Measurements from ENCODE around the gene KIF1B.

Gene KIF1B

DNA sequence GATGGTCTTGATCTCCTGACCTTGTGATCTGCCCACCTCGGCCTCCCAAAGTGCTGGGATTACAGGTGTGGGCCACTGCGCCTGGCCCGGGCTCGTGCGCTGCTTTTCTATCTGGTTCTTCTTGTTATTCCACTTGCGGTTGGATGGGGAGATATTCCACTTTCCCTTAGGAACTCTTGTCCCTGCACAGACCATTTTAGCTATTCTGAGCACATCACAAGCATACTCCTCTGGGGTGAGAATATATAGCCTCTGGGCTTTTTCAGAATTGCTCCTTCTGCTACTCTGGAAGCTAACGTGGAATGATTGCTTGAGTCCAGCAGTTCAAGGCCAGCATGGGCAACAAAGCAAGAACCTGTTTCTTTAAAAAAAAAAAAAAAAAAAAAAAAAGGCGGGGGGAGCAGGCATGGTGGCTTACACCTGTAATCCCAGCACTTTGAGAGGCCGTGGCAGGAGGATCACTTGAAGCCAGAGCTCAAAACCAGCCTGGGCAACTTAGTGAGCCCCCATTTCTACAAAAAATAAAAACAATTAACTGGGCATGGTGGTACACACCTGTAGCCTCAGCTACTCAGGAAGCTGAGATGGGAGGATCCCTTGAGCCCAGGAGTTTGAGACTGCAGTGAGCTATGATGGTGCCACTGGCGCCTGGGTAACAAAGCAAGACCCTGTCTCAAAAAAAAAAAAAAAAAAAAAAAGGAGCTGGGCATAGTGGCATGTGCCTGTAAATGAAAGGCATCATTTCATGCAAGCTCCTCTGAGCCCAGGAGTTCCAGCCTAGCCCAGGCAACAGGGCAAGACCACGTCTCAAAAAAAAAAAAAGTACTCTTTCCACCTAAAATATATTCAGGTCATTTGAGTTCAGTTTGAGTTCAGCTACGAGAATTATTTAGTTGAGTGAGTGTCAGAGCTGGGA is 176.6 kb downstream of the KIF1B start:
- H3K4me1 ChIP-seq (ENCODE audit: low read length): no peaks in the 10 kb centered on the region
- H3K9me2 ChIP-seq (replicated peaks; ENCODE audit: insufficient read depth, low read length): no peaks in the 10 kb centered on the region
- no peaks in the 10 kb centered on the region for H3K27me3 ChIP-seq (replicated peaks; ENCODE audit: insufficient read depth, low read length)
- no peak overlapping the region for H3K4me3 ChIP-seq (ENCODE audit: low read length)
- DNase-seq: no peak
- no peak overlapping the region for H2AFZ ChIP-seq (ENCODE audit: low read length)
- H3F3A ChIP-seq (ENCODE audit: insufficient read depth, low read length): no peaks in the 10 kb centered on the region
- TF ChIP-seq EZH2 (optimal IDR thresholded peaks at IDR 0.05; ENCODE audit: low read depth, low read length) (no peak), EZH2phosphoT487 (IDR thresholded peaks at IDR 0.05; ENCODE audit: low read length) (no peak)
- TF ChIP-seq, protein P1, sequence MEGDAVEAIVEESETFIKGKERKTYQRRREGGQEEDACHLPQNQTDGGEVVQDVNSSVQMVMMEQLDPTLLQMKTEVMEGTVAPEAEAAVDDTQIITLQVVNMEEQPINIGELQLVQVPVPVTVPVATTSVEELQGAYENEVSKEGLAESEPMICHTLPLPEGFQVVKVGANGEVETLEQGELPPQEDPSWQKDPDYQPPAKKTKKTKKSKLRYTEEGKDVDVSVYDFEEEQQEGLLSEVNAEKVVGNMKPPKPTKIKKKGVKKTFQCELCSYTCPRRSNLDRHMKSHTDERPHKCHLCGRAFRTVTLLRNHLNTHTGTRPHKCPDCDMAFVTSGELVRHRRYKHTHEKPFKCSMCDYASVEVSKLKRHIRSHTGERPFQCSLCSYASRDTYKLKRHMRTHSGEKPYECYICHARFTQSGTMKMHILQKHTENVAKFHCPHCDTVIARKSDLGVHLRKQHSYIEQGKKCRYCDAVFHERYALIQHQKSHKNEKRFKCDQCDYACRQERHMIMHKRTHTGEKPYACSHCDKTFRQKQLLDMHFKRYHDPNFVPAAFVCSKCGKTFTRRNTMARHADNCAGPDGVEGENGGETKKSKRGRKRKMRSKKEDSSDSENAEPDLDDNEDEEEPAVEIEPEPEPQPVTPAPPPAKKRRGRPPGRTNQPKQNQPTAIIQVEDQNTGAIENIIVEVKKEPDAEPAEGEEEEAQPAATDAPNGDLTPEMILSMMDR (IDR thresholded peaks at IDR 0.05; ENCODE audit: low read length): no peak
- no peak overlapping the region for H3K9ac ChIP-seq (ENCODE audit: low read length)
- H3K79me2 ChIP-seq (ENCODE audit: low read length): no peaks in the 10 kb centered on the region
- H4K20me1 ChIP-seq (ENCODE audit: insufficient read depth, low read length): no peaks in the 10 kb centered on the region
- H3K27ac ChIP-seq (ENCODE audit: low read length): no peak overlapping the region
- H3K36me3 ChIP-seq (replicated peaks; ENCODE audit: insufficient read depth, low read length): no peaks in the 10 kb centered on the region
- no peaks in the 10 kb centered on the region for H3K9me3 ChIP-seq (replicated peaks; ENCODE audit: insufficient read depth, low read length)
- no peak overlapping the region for H3K4me2 ChIP-seq (ENCODE audit: low read depth, low read length)

DNA sequence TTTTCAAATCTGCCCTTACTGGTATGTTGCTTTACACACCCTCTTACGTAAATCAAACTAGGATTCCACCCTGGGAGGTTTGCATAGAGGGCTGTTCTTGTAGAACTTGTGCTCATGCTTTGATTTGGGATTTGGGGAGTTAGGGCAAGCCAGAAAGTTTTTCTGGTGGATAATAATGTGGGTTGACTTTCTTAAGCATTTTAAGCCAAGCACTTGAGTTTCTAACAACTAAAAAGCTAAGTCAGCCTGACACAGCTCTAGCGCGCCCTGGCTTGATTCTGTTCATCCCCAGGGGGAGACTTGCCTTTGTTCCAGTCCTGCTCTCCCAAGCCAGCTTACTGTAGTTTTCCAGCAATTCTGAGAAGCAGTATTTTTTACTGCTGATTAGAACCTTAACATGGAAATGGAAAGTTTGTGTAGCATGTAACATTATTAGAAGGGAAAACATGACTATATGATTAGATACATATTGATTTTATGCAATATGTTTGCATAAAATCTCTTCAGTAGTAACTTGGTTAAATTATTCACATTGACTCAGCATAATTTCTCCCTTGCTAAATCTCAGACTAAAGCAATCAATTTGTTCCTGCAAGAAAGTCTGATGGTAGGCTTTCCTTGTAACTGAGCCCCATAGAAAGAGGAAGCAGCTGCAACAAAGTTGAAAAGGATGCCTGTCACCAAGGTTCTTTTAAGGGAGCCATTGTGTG is 177.5 kb downstream of the KIF1B start:
- TF ChIP-seq EZH2 (optimal IDR thresholded peaks at IDR 0.05; ENCODE audit: low read depth, low read length) (no peak), EZH2phosphoT487 (IDR thresholded peaks at IDR 0.05; ENCODE audit: low read length) (no peak)
- TF ChIP-seq, protein P1 (IDR thresholded peaks at IDR 0.05; ENCODE audit: low read length): no peak
- Histone ChIP-seq H2AFZ (ENCODE audit: low read length) (no peak overlapping the region), H3K4me3 (ENCODE audit: low read length) (no peak overlapping the region), H3K4me2 (ENCODE audit: low read depth, low read length) (no peak overlapping the region), H3K79me2 (ENCODE audit: low read length) (no peaks in the 10 kb centered on the region), H3K27me3 (replicated peaks; ENCODE audit: insufficient read depth, low read length) (no peaks in the 10 kb centered on the region), H4K20me1 (ENCODE audit: insufficient read depth, low read length) (no peaks in the 10 kb centered on the region), H3K9me3 (replicated peaks; ENCODE audit: insufficient read depth, low read length) (no peaks in the 10 kb centered on the region), H3F3A (ENCODE audit: insufficient read depth, low read length) (no peaks in the 10 kb centered on the region), H3K36me3 (replicated peaks; ENCODE audit: insufficient read depth, low read length) (no peaks in the 10 kb centered on the region), H3K9ac (ENCODE audit: low read length) (no peak overlapping the region), H3K4me1 (ENCODE audit: low read length) (no peaks in the 10 kb centered on the region), H3K9me2 (replicated peaks; ENCODE audit: insufficient read depth, low read length) (no peaks in the 10 kb centered on the region), H3K27ac (ENCODE audit: low read length) (peak overlapping the region; percentile 5; the same call in 1 of the 2 replicates)
- peak; percentile 11 for DNase-seq

DNA sequence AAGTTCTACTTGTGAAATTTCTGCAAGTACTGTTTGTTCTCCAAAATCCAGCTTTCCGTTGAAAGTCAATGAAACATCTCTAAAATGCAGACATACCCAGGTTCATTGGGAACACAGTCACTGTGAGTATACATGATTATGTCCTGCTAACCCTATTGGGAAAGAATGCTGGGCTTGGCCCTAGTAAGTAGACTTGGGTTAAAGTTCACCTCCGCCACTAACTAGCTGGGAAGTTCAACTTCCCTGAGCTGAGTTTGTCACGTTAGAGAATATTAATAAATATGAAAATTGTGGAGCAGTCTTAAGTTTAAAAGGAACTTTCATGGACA is 178.0 kb downstream of the KIF1B start:
- Histone ChIP-seq H3K4me2 (ENCODE audit: low read depth, low read length) (no peak overlapping the region), H3K4me3 (ENCODE audit: low read length) (no peak overlapping the region), H3K9me3 (replicated peaks; ENCODE audit: insufficient read depth, low read length) (no peaks in the 10 kb centered on the region), H3K4me1 (ENCODE audit: low read length) (no peaks in the 10 kb centered on the region), H3K79me2 (ENCODE audit: low read length) (no peaks in the 10 kb centered on the region), H3K36me3 (replicated peaks; ENCODE audit: insufficient read depth, low read length) (no peaks in the 10 kb centered on the region), H3F3A (ENCODE audit: insufficient read depth, low read length) (no peaks in the 10 kb centered on the region), H3K27me3 (replicated peaks; ENCODE audit: insufficient read depth, low read length) (no peaks in the 10 kb centered on the region), H3K9me2 (replicated peaks; ENCODE audit: insufficient read depth, low read length) (no peaks in the 10 kb centered on the region), H2AFZ (ENCODE audit: low read length) (no peak overlapping the region), H3K9ac (ENCODE audit: low read length) (no peak overlapping the region), H4K20me1 (ENCODE audit: insufficient read depth, low read length) (no peaks in the 10 kb centered on the region), H3K27ac (ENCODE audit: low read length) (no peak overlapping the region)
- DNase-seq: no peak
- TF ChIP-seq, protein P1 (IDR thresholded peaks at IDR 0.05; ENCODE audit: low read length): no peak
- TF ChIP-seq EZH2phosphoT487 (IDR thresholded peaks at IDR 0.05; ENCODE audit: low read length): no peak

Measured in MM.1S (cell line).